Activated CD4-positive, alpha-beta T cell treated with anti-CD3 and anti-CD28 coated beads, Interleukin-2, amount 10 ng/mL, durations not matched to agents 24 days and 14 days (primary cell): ENCODE data around the gene OGN. TPM values are rescaled to one million over a fixed set of nuclear protein-coding genes. Genes with fewer than 3 reads are reported as not detected.

Source experiments
- DNase-seq: peaks from one replicate; pipeline ENCODE4 v3.0.0; 2022
- H3K27ac Mint-ChIP-seq: one replicate; pipeline ENCODE4 v1.8.0; 2022; ENCODE audit warnings: mild to moderate bottlenecking, mixed read lengths
- H3K27me3 Mint-ChIP-seq: one replicate; pipeline ENCODE4 v1.8.0; 2022; ENCODE audit warnings: mixed read lengths
- H3K36me3 Mint-ChIP-seq: one replicate; pipeline ENCODE4 v1.8.0; 2022; ENCODE audit warnings: low read depth, mild to moderate bottlenecking, mixed read lengths
- H3K4me1 Mint-ChIP-seq: one replicate; pipeline ENCODE4 v1.8.0; 2021; ENCODE audit warnings: mixed read lengths
- H3K4me3 Mint-ChIP-seq: one replicate; pipeline ENCODE4 v1.8.0; 2022; ENCODE audit warnings: mild to moderate bottlenecking, moderate library complexity, mixed read lengths
- H3K9me3 Mint-ChIP-seq: one replicate; pipeline ENCODE4 v1.8.0; 2021; ENCODE audit warnings: mixed read lengths
- intact Hi-C: fragments of 100-400 bp; cut with micrococcal nuclease; formaldehyde crosslinking; loops from one replicate; pipeline ENCODE4 v1.15.1; 2023
- total RNA-seq: library from RNA; stranded (reverse); gene quantifications from 2 replicates; pipeline ENCODE4 v1.2.3, GENCODE V29; 2022

Gene OGN
- total RNA-seq, 1 donor from 2014 or later: not detected

DNA sequence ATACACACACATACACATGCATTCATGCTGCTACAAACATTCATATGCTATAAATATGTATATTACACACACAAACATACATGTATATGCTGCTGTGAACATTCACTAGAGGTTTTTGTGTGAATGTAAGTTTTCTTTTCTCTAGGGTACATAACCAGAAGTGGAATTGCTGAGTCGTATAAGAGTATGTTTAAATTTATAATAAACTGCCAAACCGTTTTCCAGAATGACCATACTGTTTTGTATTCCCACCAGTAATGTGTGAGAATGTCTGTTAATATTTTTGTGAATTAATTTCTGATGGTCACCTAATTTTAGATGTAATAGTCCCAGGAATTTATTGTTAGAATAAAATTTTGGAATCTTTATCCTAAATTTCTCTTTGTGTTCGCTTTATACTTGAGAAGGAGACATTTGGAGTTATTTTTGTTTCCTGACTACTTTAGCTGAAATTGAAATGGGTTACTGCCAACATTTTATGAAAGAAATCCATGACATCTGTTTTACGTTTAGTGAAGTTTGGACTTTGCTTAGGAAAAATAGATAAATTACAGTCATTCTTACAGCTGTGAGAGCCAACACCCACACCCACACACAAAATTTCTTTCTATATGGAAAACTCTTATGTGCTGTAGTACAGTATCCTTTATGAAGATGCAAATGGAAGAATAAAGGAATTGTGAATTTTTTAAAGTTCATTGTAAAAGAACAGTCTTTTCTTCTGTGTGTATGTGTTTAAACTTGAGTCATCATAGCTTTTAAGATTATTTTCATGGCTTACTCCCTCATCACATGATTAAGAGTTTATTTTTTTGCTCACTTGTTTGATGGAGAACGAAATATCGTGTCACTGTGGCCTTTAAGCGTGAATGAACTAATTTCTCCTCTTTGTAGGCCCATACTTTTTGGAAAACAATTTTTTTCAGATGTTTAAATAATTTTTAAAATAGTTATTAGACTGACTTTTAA lies 54.3 kb downstream of the OGN start:
- peaks cover 14% of the 10 kb centered on the region for H3K4me1 Mint-ChIP-seq
- peaks cover 8% of the 10 kb centered on the region for H3K9me3 Mint-ChIP-seq
- intact Hi-C loops: no loop called here
- H3K4me3 Mint-ChIP-seq: no peak overlapping the region
- no peak overlapping the region for H3K27ac Mint-ChIP-seq
- H3K36me3 Mint-ChIP-seq: peaks cover 38% of the 10 kb centered on the region
- no peak for DNase-seq
- no peaks in the 10 kb centered on the region for H3K27me3 Mint-ChIP-seq

- DNase-seq: no peak
- H3K4me1 Mint-ChIP-seq: peaks cover 7% of the 10 kb centered on the region
- peaks cover 31% of the 10 kb centered on the region for H3K36me3 Mint-ChIP-seq
- intact Hi-C loops: no loop called here
- no peaks in the 10 kb centered on the region for H3K27me3 Mint-ChIP-seq
- peaks cover 3% of the 10 kb centered on the region for H3K9me3 Mint-ChIP-seq
- H3K4me3 Mint-ChIP-seq: no peak overlapping the region
- no peak overlapping the region for H3K27ac Mint-ChIP-seq
These were observed 58.8 kb downstream of the OGN start for GRCh38 chr9:92345582-92345981.

DNA sequence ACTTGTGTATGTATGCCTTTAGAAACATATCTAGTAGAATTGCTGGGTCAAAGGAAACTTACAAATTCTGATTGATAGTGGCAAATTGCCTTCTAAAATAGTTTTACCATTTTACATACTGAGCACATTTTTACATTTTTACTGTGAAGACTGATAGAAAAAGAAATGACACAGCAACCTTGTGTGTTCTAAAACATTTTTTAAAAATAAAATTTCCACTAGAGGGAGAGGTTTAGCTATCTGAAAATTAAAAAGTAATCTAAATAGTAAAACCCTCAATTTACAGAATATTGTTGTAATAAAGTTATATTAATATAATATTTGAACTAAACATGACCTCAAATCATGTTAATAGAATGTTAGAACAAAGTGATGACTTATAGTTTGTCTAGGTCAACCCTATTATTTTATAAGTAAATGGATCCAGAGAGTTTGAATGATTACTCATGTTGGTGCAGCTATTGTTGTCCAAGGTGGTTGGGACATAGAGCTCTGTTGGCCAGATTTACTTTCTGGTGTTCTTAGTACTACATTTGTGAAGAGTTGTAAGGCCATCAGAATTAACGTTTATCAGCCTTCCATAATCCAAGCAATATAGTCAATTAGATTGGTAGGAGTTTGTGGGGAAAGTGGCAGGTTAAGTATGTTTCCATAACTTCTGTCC lies 61.4 kb downstream of the OGN start:
- no peak overlapping the region for H3K4me3 Mint-ChIP-seq
- peaks cover 3% of the 10 kb centered on the region for H3K9me3 Mint-ChIP-seq
- DNase-seq: no peak
- H3K27me3 Mint-ChIP-seq: no peaks in the 10 kb centered on the region
- peaks cover 46% of the 10 kb centered on the region for H3K36me3 Mint-ChIP-seq
- no peak overlapping the region for H3K27ac Mint-ChIP-seq
- intact Hi-C loops: no loop called here
- peaks cover 7% of the 10 kb centered on the region for H3K4me1 Mint-ChIP-seq

DNA sequence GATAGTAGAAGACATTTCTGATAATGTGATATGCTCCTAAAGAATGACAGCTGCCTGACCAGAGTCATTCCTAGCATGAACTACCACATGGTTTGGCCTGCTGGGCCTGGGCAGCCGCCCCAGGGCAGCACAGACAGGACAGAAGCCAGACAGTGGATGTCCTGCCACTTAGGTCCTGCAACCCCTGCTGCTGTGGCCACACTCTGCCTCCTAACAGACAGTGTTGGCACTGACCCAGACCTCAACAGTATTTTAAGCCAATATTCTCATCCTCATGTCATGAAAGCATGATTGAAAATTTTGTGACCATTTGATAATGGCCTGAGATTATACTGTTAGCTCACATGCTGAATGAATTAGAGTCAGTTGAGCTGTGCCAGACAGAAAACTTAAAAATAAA lies 62.8 kb downstream of the OGN start:
- intact Hi-C loops: no loop called here
- Mint-ChIP-seq H3K36me3 (peaks cover 43% of the 10 kb centered on the region), H3K27ac (no peak overlapping the region), H3K4me1 (peaks cover 3% of the 10 kb centered on the region), H3K27me3 (no peaks in the 10 kb centered on the region), H3K9me3 (peaks cover 3% of the 10 kb centered on the region), H3K4me3 (no peak overlapping the region)
- DNase-seq: no peak

DNA sequence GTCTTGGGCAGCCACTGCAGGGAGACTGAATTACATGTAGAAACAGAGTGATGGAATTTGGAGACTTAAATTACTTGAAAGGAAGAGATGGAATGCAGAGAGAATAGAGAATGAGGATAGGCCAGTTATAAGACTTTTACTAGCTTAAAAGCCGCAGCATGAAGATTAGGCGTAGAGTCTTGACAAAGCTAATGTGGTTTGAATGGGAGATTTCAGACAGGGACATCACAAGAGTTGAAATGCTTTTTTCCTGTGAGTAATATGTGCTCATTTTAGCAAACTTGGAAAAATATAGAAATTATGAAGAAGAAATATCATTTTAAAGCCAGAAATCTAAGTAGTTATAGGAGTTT lies 71.1 kb downstream of the OGN start:
- no peak overlapping the region for H3K4me3 Mint-ChIP-seq
- intact Hi-C loops: no loop called here
- no peaks in the 10 kb centered on the region for H3K27me3 Mint-ChIP-seq
- no peaks in the 10 kb centered on the region for H3K9me3 Mint-ChIP-seq
- peaks cover 32% of the 10 kb centered on the region for H3K36me3 Mint-ChIP-seq
- no peak for DNase-seq
- no peak overlapping the region for H3K27ac Mint-ChIP-seq
- H3K4me1 Mint-ChIP-seq: peaks cover 4% of the 10 kb centered on the region

Other genes starting within 250 kb of the OGN start
- gene IARS1, start 110.9 kb downstream of the OGN start, total RNA-seq: 226 and 234 TPM in 2 replicates
- 84.9 and 90.9 TPM in 2 replicates for gene NOL8, start 79.2 kb downstream of the OGN start, total RNA-seq
- 26.9 and 27.5 TPM in 2 replicates for gene CENPP, start 78.6 kb downstream of the OGN start, total RNA-seq
- not detected in 2 replicates for gene OMD, start 19.9 kb upstream of the OGN start, total RNA-seq
- not detected in 2 replicates for gene ASPN, start 77.9 kb upstream of the OGN start, total RNA-seq
- gene ECM2, start 131.4 kb upstream of the OGN start, total RNA-seq: not detected in 2 replicates